ENCODE data around the gene RGMA.

Gene RGMA

GRCh38 chr15:93046721-93047120, 42.3 kb downstream of the RGMA start:
- DNase-seq (ENCODE audit: insufficient read length, low spot score) (no peak), FAIRE-seq (no peak)
- TF ChIP-seq PAX5 (IDR thresholded peaks at IDR 0.05; ENCODE audit: insufficient read depth, low read length, severe bottlenecking) (no peak), POLR2AphosphoS5 (IDR thresholded peaks at IDR 0.05; ENCODE audit: low read depth, low read length) (no peak), POU2F2 (IDR thresholded peaks at IDR 0.05; ENCODE audit: low read depth, low read length) (no peak), POLR2A (IDR thresholded peaks at IDR 0.05; ENCODE audit: low read depth, low read length) (no peak), TAF1 (IDR thresholded peaks at IDR 0.05; ENCODE audit: low read depth, low read length) (no peak), SPI1 (IDR thresholded peaks at IDR 0.05; ENCODE audit: low read depth, low read length) (no peak)

GRCh38 chr15:93046120-93046519, 42.9 kb downstream of the RGMA start:
- TF ChIP-seq PAX5 (IDR thresholded peaks at IDR 0.05; ENCODE audit: insufficient read depth, low read length, severe bottlenecking): no peak
- TF ChIP-seq POLR2AphosphoS5 (IDR thresholded peaks at IDR 0.05; ENCODE audit: low read depth, low read length): no peak
- no peak for TF ChIP-seq TAF1 (IDR thresholded peaks at IDR 0.05; ENCODE audit: low read depth, low read length)
- TF ChIP-seq SPI1 (IDR thresholded peaks at IDR 0.05; ENCODE audit: low read depth, low read length): no peak
- no peak for TF ChIP-seq POLR2A (IDR thresholded peaks at IDR 0.05; ENCODE audit: low read depth, low read length)
- TF ChIP-seq POU2F2 (IDR thresholded peaks at IDR 0.05; ENCODE audit: low read depth, low read length): no peak
- DNase-seq (ENCODE audit: insufficient read length, low spot score) (no peak), FAIRE-seq (no peak)

DNA sequence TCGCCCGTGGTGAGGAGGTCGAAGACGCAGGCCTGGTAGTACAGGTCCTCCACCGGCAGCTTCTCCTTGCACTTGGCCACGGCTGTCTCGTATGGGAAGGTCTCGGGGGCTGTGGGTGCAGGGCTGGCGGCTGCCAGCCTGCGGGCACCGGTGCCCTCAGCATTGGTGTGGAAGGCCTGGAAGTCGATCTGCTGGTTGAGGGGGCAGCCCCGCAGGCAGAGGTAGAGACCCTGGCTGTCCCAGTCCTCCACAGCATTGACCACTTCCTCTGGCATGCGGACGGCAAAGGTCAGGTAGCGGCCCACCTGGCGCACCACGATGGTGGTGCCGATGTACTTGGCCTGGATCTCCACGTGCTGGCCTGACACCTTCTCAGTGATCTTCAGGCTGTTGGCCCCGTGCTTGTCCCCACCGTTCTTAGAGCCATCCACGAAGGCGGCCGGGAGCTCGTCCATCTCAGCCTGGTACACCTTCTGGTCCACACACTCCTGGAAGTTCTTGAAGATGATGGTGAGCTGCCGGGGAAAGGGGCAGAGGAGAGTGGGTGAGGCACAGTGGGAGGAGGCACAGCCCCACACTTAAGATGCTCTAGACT, 43.7 kb downstream of the RGMA start:
- DNase-seq (ENCODE audit: insufficient read length, low spot score) (no peak), FAIRE-seq (no peak)
- TF ChIP-seq PAX5 (IDR thresholded peaks at IDR 0.05; ENCODE audit: insufficient read depth, low read length, severe bottlenecking) (no peak), SPI1 (IDR thresholded peaks at IDR 0.05; ENCODE audit: low read depth, low read length) (no peak), TAF1 (IDR thresholded peaks at IDR 0.05; ENCODE audit: low read depth, low read length) (no peak), POLR2A (IDR thresholded peaks at IDR 0.05; ENCODE audit: low read depth, low read length) (no peak), POLR2AphosphoS5 (IDR thresholded peaks at IDR 0.05; ENCODE audit: low read depth, low read length) (no peak), POU2F2 (IDR thresholded peaks at IDR 0.05; ENCODE audit: low read depth, low read length) (no peak)

DNA sequence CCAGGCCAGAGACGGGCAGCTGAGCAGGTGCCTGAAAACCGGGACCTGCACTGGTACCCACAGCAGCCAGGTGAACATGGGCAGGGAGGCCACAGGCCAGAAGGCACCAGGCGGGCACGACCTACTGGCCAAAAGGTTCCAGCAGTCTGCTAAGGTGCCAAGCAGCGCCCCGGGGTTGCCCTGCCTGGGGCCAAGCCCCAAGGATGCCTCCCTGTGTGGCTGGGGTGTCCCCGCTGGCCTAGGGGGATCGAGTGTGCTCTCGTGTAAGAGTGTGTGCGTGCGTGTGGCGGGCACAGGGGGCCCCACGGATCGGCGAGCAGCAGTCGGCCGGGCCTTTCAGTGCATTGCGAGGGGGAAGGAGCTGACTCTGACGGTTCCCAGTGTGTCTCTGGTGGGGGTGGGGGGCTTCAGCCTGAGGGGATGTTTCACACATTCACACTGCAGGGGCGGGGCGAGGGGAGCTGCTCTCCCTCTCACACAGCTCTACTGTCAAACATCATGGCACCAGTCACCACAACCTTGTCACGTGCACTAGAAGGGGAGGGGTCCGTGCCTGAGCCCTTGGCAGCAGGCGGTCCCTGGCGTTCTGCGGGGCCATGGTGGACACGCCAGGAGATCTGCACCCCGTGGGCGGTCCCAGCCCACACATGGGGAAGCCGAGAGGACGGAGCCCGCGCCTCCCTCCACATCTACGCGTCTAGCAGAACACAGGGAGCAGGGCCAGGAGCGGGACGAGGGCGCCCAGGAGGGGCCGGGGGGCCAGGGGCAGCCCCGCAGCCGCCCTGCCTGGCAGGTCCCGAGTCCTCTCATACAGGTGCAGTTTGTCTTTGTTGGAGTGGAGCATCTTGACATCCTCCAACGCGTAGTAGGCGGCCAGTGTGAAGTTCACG, 44.5 kb downstream of the RGMA start:
- TF ChIP-seq SPI1 (IDR thresholded peaks at IDR 0.05; ENCODE audit: low read depth, low read length): no peak
- TF ChIP-seq TAF1 (IDR thresholded peaks at IDR 0.05; ENCODE audit: low read depth, low read length): no peak
- TF ChIP-seq POLR2AphosphoS5 (IDR thresholded peaks at IDR 0.05; ENCODE audit: low read depth, low read length): no peak
- TF ChIP-seq POU2F2 (IDR thresholded peaks at IDR 0.05; ENCODE audit: low read depth, low read length): no peak
- no peak for TF ChIP-seq POLR2A (IDR thresholded peaks at IDR 0.05; ENCODE audit: low read depth, low read length)
- no peak for TF ChIP-seq PAX5 (IDR thresholded peaks at IDR 0.05; ENCODE audit: insufficient read depth, low read length, severe bottlenecking)
- no peak for DNase-seq (ENCODE audit: insufficient read length, low spot score)
- no peak for FAIRE-seq

DNA sequence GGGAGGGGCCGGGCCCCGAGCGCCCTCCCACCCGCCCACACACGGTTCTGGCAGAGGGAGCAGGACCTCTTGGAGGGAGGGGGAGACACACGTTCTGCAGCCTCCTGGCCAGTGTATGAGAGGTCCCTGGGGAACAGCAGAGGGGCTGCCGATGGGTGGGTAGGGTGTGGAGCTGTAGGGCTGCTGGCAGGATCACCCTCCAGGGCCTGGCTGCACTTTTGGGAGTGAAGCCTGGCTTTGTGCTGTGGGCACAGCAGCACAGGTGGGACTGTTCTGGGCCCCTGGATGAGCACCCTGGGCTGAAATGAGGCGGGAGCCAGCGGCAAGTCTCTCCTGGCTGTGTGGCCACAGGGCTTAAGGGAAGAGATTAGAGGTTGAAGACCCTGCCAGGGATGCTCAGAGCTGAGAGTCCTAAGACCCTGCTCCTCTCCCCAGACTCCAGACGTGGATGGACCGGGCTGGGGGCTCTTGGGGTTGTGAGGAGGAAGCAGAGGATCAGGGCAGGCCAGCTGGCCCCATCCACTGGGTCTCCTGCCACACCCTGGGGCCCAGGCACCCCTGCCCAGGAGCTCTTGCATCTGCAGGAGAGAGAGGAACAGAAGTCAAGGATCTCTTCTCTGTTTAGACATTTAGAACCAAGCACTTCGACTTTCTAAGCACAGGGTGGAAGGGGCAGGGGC, 45.2 kb downstream of the RGMA start:
- TF ChIP-seq POLR2A (IDR thresholded peaks at IDR 0.05; ENCODE audit: low read depth, low read length) (no peak), POU2F2 (IDR thresholded peaks at IDR 0.05; ENCODE audit: low read depth, low read length) (no peak), TAF1 (IDR thresholded peaks at IDR 0.05; ENCODE audit: low read depth, low read length) (no peak), SPI1 (IDR thresholded peaks at IDR 0.05; ENCODE audit: low read depth, low read length) (no peak), PAX5 (IDR thresholded peaks at IDR 0.05; ENCODE audit: insufficient read depth, low read length, severe bottlenecking) (no peak), POLR2AphosphoS5 (IDR thresholded peaks at IDR 0.05; ENCODE audit: low read depth, low read length) (no peak)
- DNase-seq (ENCODE audit: insufficient read length, low spot score) (no peak), FAIRE-seq (no peak)

- FAIRE-seq: no peak
- TF ChIP-seq POLR2AphosphoS5 (IDR thresholded peaks at IDR 0.05; ENCODE audit: low read depth, low read length) (no peak), TAF1 (IDR thresholded peaks at IDR 0.05; ENCODE audit: low read depth, low read length) (no peak), SPI1 (IDR thresholded peaks at IDR 0.05; ENCODE audit: low read depth, low read length) (no peak), POLR2A (IDR thresholded peaks at IDR 0.05; ENCODE audit: low read depth, low read length) (no peak)
- DNase-seq (ENCODE audit: insufficient read length, low spot score): no peak
Measured at GRCh38 chr15:93042691-93043378, 46.2 kb downstream of the RGMA start.

GRCh38 chr15:93042211-93042610, 46.8 kb downstream of the RGMA start:
- DNase-seq (ENCODE audit: insufficient read length, low spot score) (no peak), FAIRE-seq (no peak)
- no peak for TF ChIP-seq SPI1 (IDR thresholded peaks at IDR 0.05; ENCODE audit: low read depth, low read length)
- no peak for TF ChIP-seq POLR2A (IDR thresholded peaks at IDR 0.05; ENCODE audit: low read depth, low read length)
- no peak for TF ChIP-seq POLR2AphosphoS5 (IDR thresholded peaks at IDR 0.05; ENCODE audit: low read depth, low read length)
- TF ChIP-seq POU2F2 (IDR thresholded peaks at IDR 0.05; ENCODE audit: low read depth, low read length): no peak
- TF ChIP-seq PAX5 (IDR thresholded peaks at IDR 0.05; ENCODE audit: insufficient read depth, low read length, severe bottlenecking): no peak
- no peak for TF ChIP-seq TAF1 (IDR thresholded peaks at IDR 0.05; ENCODE audit: low read depth, low read length)

DNA sequence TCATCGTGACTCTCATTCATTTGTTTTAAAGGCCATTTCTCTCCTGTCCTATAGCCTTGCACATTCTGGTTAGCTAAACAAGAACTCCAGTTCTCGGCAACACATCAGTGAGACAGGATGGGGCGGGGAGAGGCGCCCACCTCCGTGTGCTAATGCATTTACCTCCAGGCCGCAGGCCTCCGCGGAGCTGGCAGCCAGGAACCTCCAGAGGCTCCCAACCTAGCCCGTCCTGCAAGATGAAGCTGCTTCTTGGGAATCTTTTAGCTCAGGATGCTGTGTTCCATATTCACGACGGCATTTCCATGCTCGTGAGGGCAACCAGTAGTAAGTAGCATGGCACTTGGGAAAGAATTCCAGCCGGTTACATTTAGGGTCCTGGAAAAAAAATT, 47.9 kb downstream of the RGMA start:
- DNase-seq (ENCODE audit: insufficient read length, low spot score) (no peak), FAIRE-seq (no peak)
- no peak for TF ChIP-seq POU2F2 (IDR thresholded peaks at IDR 0.05; ENCODE audit: low read depth, low read length)
- TF ChIP-seq POLR2AphosphoS5 (IDR thresholded peaks at IDR 0.05; ENCODE audit: low read depth, low read length): no peak
- no peak for TF ChIP-seq PAX5 (IDR thresholded peaks at IDR 0.05; ENCODE audit: insufficient read depth, low read length, severe bottlenecking)
- no peak for TF ChIP-seq TAF1 (IDR thresholded peaks at IDR 0.05; ENCODE audit: low read depth, low read length)
- no peak for TF ChIP-seq POLR2A (IDR thresholded peaks at IDR 0.05; ENCODE audit: low read depth, low read length)
- TF ChIP-seq SPI1 (IDR thresholded peaks at IDR 0.05; ENCODE audit: low read depth, low read length): no peak

Data from GM12891 (cell line).